ENCODE measurements around the gene PCDH9.

The PCDH9 gene

GRCh38 chr13:67175836-67176459 lies 54.2 kb downstream of the PCDH9 start:
- no peak for TF ChIP-seq CTCF (IDR thresholded peaks at IDR 0.05)

GRCh38 chr13:67168384-67168783 lies 61.8 kb downstream of the PCDH9 start:
- TF ChIP-seq CTCF (IDR thresholded peaks at IDR 0.05): no peak

GRCh38 chr13:67167420-67167819 lies 62.7 kb downstream of the PCDH9 start:
- TF ChIP-seq CTCF (IDR thresholded peaks at IDR 0.05): no peak

- TF ChIP-seq CTCF (IDR thresholded peaks at IDR 0.05): no peak
These were observed 69.0 kb downstream of the PCDH9 start for GRCh38 chr13:67161176-67161575.

DNA sequence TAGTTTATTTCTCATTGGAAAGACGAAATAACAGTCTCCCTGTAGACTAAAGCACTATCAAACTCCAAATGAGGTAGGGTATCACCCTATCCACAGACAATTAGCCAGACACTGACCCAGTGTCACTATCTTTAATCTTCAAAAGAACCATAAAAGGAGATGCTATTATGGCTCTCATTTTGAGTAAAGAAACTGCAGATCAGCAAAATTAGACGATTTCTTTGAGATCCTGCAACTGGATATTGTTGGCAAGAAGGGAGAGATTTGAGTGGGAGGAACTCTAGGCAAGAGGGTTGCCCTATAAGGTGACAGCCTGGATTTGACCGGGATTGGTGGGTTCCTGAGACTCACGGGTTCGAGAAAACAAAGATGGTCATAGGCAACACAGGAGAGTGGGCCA lies 71.2 kb downstream of the PCDH9 start:
- TF ChIP-seq CTCF (IDR thresholded peaks at IDR 0.05): no peak

GRCh38 chr13:67156723-67157060 lies 73.4 kb downstream of the PCDH9 start:
- no peak for TF ChIP-seq CTCF (IDR thresholded peaks at IDR 0.05)

DNA sequence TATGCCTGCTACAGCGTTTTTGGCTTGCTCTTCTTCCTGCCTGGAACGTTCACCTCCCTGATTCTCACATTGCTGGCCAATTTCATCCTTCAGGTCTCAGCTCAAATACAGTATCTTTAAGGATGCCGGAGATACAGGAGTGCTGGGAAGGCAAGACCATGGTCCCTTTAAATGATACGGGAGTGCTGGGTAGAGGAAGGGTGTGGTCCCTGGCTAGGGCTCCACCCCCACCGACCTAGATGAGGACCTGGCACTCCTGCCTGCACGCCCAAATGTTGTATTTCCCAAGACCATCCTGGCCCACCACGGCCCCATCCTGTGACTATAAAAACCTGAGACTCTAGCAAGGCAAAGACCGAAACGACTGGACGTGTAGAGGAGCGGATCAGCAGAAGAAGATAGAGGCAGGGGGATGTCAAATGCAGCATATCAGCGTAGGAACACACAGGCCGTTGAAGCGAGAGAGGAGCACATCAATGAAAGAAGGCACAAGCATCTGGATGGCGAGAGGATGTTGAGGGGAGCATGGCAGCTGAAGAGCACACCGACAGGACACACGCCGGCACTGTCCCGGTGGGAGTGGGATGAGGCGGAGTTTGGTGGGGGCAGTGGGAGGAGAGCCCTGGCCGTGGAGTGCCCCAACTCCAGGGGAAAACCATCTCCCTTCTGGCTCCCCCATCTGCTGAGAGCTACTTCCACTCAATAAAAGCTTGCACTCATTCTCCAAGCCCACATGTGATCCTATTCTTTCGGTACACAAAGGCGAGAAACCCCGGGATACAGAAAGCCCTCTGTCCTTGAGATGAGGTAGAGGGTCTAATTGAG lies 74.0 kb downstream of the PCDH9 start:
- TF ChIP-seq CTCF (IDR thresholded peaks at IDR 0.05): no peak

All from LNCAP (cell line).